A549 (cell line): ENCODE data around the gene FOXS1.

ENCODE experiments used
- CBX2 ChIP-seq: fragments of 200-600 bp; sonication (generic); IDR thresholded peaks from 2 replicates; pipeline ENCODE4 v1.6.1; 2016; ENCODE audit warnings: low read depth, mild to moderate bottlenecking, borderline replicate concordance
- CEBPB ChIP-seq, 2 experiments: fragments of >200 bp in 1 of 2; sonication (Bioruptor Twin) in 1 of 2; formaldehyde crosslinking in 1 of 2; IDR thresholded peaks; 2 replicates each; pipeline ENCODE4 v1.6.1; 2012 to 2016
- EHMT2 ChIP-seq: fragments of 200-600 bp; sonication (generic); IDR thresholded peaks from 2 replicates; pipeline ENCODE4 v1.6.1; 2016; ENCODE audit warnings: antibody characterized with exemption, low read depth, mild to moderate bottlenecking, moderate library complexity
- POLR2A ChIP-seq: IDR thresholded peaks from 2 replicates; pipeline ENCODE4 v1.6.1; 2012; ENCODE audit warnings: mild to moderate bottlenecking, low read length
- RFX5 ChIP-seq: fragments of 450-650 bp; IDR thresholded peaks from 2 replicates; pipeline ENCODE4 v1.7.1; 2014; ENCODE audit warnings: antibody characterized with exemption, mild to moderate bottlenecking, moderate library complexity

- TF ChIP-seq CBX2, result no peak
- TF ChIP-seq EHMT2, result no peak
- no peak for TF ChIP-seq CEBPB (IDR thresholded peaks at IDR 0.05)
- TF ChIP-seq POLR2A, result no peak
- TF ChIP-seq RFX5, result no peak
These were observed 17.1 kb upstream of the FOXS1 start for GRCh38 chr20:31862506-31862905.
